Prostate gland (tissue), 2 donors: ENCODE data around the gene BMP3.

Source experiments
- CTCF ChIP-seq, 4 experiments: fragments of 200-600 bp in 2 of 4; fragments of 450-650 bp in 2 of 4; sonication (generic) in 2 of 4; IDR thresholded peaks; 1 replicate in 3 of 4; 2 replicates in 1 of 4; pipeline ENCODE4 v1.5.1; 2016 to 2019; ENCODE audit warnings: antibody characterized with exemption in 4 of 4, mild to moderate bottlenecking in 2 of 4, moderate library complexity in 2 of 4
- POLR2A ChIP-seq: fragments of 450-650 bp; IDR thresholded peaks from one replicate; pipeline ENCODE4 v1.6.1; 2016; ENCODE audit warnings: antibody characterized with exemption, mild to moderate bottlenecking
- POLR2AphosphoS5 ChIP-seq: sonication (generic); formaldehyde crosslinking; IDR thresholded peaks from one replicate; pipeline ENCODE4 v1.6.1; 2017; ENCODE audit warnings: antibody characterized with exemption

- TF ChIP-seq CTCF (IDR thresholded peaks at IDR 0.05) (no peak), POLR2A (no peak), POLR2AphosphoS5 (no peak)
Observed at GRCh38 chr4:81085979-81086378, 55.5 kb downstream of the BMP3 start.
